Mesothelial cell of epicardium (in vitro differentiated cells): ENCODE data around the gene FAM43B. TPM values are rescaled to one million over a fixed set of nuclear protein-coding genes. Genes with fewer than 3 reads are reported as not detected.

ENCODE experiments used
- DNase-seq, 2 experiments: peaks; one replicate each; pipeline ENCODE4 v3.0.0; 2021; ENCODE audit warnings: low spot score in 2 of 2; ENCODE audit not compliant: unreplicated experiment in 2 of 2
- H3K27ac Mint-ChIP-seq: 2 replicates; pipeline ENCODE4 v1.8.0; 2021; ENCODE audit warnings: mixed read lengths
- H3K27me3 Mint-ChIP-seq: 2 replicates; pipeline ENCODE4 v1.8.0; 2021; ENCODE audit warnings: low read depth, mixed read lengths
- H3K36me3 Mint-ChIP-seq: 2 replicates; pipeline ENCODE4 v1.8.0; 2021; ENCODE audit warnings: mixed read lengths
- H3K4me1 Mint-ChIP-seq: 2 replicates; pipeline ENCODE4 v1.8.0; 2021; ENCODE audit warnings: mixed read lengths
- H3K4me3 Mint-ChIP-seq: 2 replicates; pipeline ENCODE4 v1.8.0; 2021; ENCODE audit warnings: mild to moderate bottlenecking, moderate library complexity, mixed read lengths
- H3K9me3 Mint-ChIP-seq: 2 replicates; pipeline ENCODE4 v1.8.0; 2021; ENCODE audit warnings: mixed read lengths
- total RNA-seq: library from RNA; stranded (reverse); gene quantifications from 3 replicates; pipeline ENCODE4 v1.2.1, GENCODE V29; 2021
- TF ChIP-seq, protein P1 (sequence below): fragments of 200-600 bp; sonication (generic); IDR thresholded peaks from one replicate; pipeline ENCODE4 v1.5.0; 2021; ENCODE audit warnings: antibody characterized with exemption; ENCODE audit not compliant: unreplicated experiment

FAM43B gene
- total RNA-seq, 1 donor from 2014 or later, result 0.74 TPM

DNA sequence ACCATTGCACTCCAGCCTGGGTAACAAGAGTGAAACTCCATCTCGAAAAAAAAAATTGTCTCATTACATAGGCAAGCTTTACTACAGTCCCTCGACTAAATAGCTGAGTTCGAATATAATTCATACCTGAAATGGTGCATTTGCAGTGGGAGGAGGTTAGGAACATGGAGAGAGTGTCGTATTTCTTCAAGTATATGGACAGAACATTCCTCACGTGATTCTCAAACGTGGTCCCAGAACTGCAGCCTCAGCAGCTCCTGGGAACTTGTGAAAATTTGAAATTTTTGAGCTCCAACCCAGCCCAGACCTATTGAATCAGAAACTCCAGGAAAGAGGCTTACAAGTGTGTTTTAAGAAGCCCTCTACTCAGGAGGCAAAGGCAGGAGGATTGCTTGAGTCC is 43.7 kb downstream of the FAM43B start:
- H3K9me3 Mint-ChIP-seq, result peaks cover 4% of the 10 kb centered on the region
- no peak overlapping the region for H3K4me3 Mint-ChIP-seq
- no peaks in the 10 kb centered on the region for H3K36me3 Mint-ChIP-seq
- H3K27ac Mint-ChIP-seq, result no peak overlapping the region
- no peaks in the 10 kb centered on the region for H3K4me1 Mint-ChIP-seq
- H3K27me3 Mint-ChIP-seq, result peaks cover 13% of the 10 kb centered on the region
- TF ChIP-seq, protein P1, sequence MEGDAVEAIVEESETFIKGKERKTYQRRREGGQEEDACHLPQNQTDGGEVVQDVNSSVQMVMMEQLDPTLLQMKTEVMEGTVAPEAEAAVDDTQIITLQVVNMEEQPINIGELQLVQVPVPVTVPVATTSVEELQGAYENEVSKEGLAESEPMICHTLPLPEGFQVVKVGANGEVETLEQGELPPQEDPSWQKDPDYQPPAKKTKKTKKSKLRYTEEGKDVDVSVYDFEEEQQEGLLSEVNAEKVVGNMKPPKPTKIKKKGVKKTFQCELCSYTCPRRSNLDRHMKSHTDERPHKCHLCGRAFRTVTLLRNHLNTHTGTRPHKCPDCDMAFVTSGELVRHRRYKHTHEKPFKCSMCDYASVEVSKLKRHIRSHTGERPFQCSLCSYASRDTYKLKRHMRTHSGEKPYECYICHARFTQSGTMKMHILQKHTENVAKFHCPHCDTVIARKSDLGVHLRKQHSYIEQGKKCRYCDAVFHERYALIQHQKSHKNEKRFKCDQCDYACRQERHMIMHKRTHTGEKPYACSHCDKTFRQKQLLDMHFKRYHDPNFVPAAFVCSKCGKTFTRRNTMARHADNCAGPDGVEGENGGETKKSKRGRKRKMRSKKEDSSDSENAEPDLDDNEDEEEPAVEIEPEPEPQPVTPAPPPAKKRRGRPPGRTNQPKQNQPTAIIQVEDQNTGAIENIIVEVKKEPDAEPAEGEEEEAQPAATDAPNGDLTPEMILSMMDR, result no peak
- no peak for DNase-seq

DNA sequence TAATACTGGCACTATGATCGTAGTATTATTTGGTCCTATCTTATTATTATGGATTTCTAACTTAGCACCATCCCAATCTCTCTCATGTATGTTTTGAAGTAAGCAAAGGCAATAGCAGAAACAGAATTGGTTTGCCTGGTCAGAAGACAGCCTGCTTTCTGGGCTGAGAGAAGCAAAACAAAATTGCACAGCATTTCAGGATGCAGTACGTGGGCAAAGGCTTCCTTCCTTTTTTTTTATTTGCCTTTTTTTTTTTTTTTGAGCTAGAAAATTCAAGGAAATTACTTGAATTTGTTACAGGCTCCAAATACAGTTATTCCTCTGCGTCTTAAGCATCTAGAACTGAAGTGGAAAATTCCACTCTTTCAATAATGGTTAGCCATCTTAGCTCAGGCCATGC is 45.3 kb downstream of the FAM43B start:
- no peak for DNase-seq
- TF ChIP-seq, protein P1, result no peak
- Mint-ChIP-seq H3K4me3 (no peak overlapping the region), H3K27ac (no peak overlapping the region), H3K4me1 (no peaks in the 10 kb centered on the region), H3K9me3 (peaks cover 4% of the 10 kb centered on the region), H3K36me3 (no peaks in the 10 kb centered on the region), H3K27me3 (peaks cover 6% of the 10 kb centered on the region)

DNA sequence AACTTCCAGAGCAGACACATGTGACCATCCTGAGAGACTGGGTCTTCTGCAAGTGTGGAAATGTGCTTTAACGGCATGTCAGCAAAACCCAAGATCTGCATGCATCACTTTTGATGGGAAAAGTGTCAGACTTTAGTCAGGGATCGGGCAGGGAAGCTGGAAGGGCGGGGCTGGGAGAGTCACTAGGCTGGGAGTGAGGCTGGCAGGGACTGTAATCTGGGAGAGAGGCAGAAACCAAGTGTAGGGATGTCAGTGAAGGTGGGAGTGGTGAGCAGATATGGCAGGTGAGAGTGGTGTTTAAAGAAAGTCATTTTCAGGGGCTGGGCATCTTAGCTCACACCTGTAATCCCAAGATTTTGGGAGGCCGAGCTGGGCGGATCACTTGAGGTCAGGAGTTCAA is 47.8 kb downstream of the FAM43B start:
- TF ChIP-seq, protein P1, result no peak
- Mint-ChIP-seq H3K27me3 (peaks cover 7% of the 10 kb centered on the region), H3K4me1 (no peaks in the 10 kb centered on the region), H3K4me3 (no peak overlapping the region), H3K36me3 (no peaks in the 10 kb centered on the region), H3K27ac (no peak overlapping the region), H3K9me3 (peaks cover 4% of the 10 kb centered on the region)
- no peak for DNase-seq

DNA sequence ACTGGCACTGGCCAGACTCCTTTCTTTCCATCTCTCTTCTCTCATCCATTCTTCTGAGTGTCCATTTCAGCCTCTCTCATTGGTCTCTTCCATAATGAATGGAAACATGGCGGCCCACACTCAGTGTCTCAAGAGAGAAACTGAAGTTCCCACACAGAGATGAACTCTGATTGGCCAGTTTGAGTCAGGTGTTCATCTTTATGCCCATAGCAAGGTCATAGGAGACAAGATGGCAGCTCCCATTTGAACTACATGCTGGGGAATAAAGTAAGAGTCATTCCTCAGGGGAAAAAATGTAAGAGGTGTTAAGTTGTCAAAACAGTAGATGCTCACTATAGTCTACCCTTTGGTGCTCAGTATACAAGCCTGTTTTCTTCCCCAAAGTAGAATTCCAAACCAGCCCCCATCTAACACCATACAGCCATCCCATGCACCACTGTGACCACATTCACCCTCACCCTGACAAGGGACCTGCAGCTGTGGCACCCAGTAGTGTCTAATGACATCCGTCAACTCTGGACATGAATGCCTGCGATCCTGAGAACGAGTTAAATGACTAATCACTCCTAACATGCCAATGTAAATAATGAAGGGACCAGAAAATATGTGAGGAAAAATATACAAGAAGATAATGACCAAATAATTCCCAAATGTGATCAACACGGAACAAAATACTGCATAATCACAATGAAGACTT is 48.9 kb downstream of the FAM43B start:
- no peak for DNase-seq
- Mint-ChIP-seq H3K9me3 (peaks cover 4% of the 10 kb centered on the region), H3K36me3 (no peaks in the 10 kb centered on the region), H3K27me3 (peaks cover 9% of the 10 kb centered on the region), H3K27ac (no peak overlapping the region), H3K4me3 (no peak overlapping the region), H3K4me1 (no peaks in the 10 kb centered on the region)
- TF ChIP-seq, protein P1, result no peak

DNA sequence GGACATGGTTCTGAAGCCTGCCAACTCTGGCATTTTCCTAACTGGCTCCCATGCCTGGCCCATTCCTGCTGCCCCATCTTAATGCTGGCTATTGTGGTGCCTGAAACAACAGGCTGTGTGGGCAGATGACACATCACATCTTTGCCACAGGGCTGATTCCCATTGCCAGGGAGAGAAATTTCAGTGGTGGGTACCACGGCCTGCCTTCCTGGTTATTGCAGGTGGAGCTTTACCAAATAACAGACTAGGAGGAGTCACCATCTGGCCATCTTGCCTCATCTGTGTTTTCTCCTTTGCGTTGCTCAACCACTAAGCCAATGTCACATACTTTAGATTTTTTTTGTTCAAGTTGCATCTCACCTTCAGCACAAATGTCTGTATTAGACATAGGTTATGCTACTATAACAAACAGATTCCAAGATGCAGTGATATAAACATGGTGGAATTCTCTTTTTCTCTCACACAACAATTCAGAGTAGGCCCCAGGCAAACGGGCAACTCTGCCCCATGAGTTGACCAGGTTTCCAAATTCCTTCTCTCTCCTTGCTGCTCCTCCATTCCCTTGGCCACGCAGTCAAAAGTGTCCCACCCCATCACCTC is 50.6 kb downstream of the FAM43B start:
- DNase-seq, result no peak
- Mint-ChIP-seq H3K4me1 (no peaks in the 10 kb centered on the region), H3K27ac (no peak overlapping the region), H3K27me3 (peaks cover 11% of the 10 kb centered on the region), H3K36me3 (no peaks in the 10 kb centered on the region), H3K4me3 (no peak overlapping the region), H3K9me3 (peaks cover 4% of the 10 kb centered on the region)
- TF ChIP-seq, protein P1, result no peak
